WTC11 (cell line): Measurements from ENCODE around the gene KAZN. TPM values are rescaled to one million over a fixed set of nuclear protein-coding genes. Genes with fewer than 3 reads are reported as not detected.

Experiments used
- ATAC-seq: fragments of 200-7000 bp; cut with Tn5 transposase; 2 replicates; pipeline ENCODE4 v1.10.0; 2021; ENCODE audit warnings: mild to moderate bottlenecking, moderate library complexity
- CTCF ChIA-PET: fragments of 300-600 bp; sonication (Branson Sonifier 250); formaldehyde crosslinking; loops from one replicate; lab custom pipeline; 2021; ENCODE audit warnings: antibody characterized with exemption; lab: Charles Lee
- POLR2A ChIA-PET: fragments of 350-600 bp; sonication (Branson Sonifier 250); formaldehyde crosslinking; loops from one replicate; lab custom pipeline; 2021; ENCODE audit warnings: antibody characterized with exemption; lab: Charles Lee
- DNase-seq: peaks from one replicate; pipeline ENCODE4 v3.0.0; 2021; ENCODE audit warnings: low spot score
- H3K27ac Mint-ChIP-seq: 2 replicates; pipeline ENCODE4 v1.8.0; 2021; ENCODE audit warnings: mixed read lengths
- H3K27me3 Mint-ChIP-seq: 2 replicates; pipeline ENCODE4 v1.8.0; 2021; ENCODE audit warnings: low read depth, mild to moderate bottlenecking, moderate library complexity, mixed read lengths
- H3K36me3 Mint-ChIP-seq: 2 replicates; pipeline ENCODE4 v1.8.0; 2021; ENCODE audit warnings: mixed read lengths
- H3K4me1 Mint-ChIP-seq: 2 replicates; pipeline ENCODE4 v1.8.0; 2022; ENCODE audit warnings: mixed read lengths
- H3K4me3 Mint-ChIP-seq: 2 replicates; pipeline ENCODE4 v1.8.0; 2021; ENCODE audit warnings: mild to moderate bottlenecking, moderate library complexity, mixed read lengths
- H3K9me3 Mint-ChIP-seq: 2 replicates; pipeline ENCODE4 v1.8.0; 2021; ENCODE audit warnings: mixed read lengths
- EMX1 ChIP-seq: fragments of 250-450 bp; sonication (Bioruptor Pico); IDR thresholded peaks from 2 replicates; pipeline ENCODE4 v1.8.0; 2021; ENCODE audit warnings: mild to moderate bottlenecking
- ESRRA ChIP-seq: sonication (generic); formaldehyde crosslinking; IDR thresholded peaks from 2 replicates; pipeline ENCODE4 v1.8.1; 2022; ENCODE audit warnings: mild to moderate bottlenecking, missing genetic modification reagents, borderline replicate concordance
- IRF2 ChIP-seq: sonication (generic); formaldehyde crosslinking; IDR thresholded peaks from 2 replicates; pipeline ENCODE4 v1.8.0; 2022; ENCODE audit warnings: low read depth, missing genetic modification reagents, borderline replicate concordance
- MXD4 ChIP-seq: fragments of 250-450 bp; sonication (Bioruptor Pico); IDR thresholded peaks from 2 replicates; pipeline ENCODE4 v1.8.0; 2021; ENCODE audit warnings: mild to moderate bottlenecking, moderate library complexity, borderline replicate concordance
- MYBL2 ChIP-seq: sonication (generic); formaldehyde crosslinking; IDR thresholded peaks from 2 replicates; pipeline ENCODE4 v1.8.1; 2023; ENCODE audit warnings: mild to moderate bottlenecking, moderate library complexity, missing genetic modification reagents
- NR1H2 ChIP-seq: sonication (generic); formaldehyde crosslinking; IDR thresholded peaks from 2 replicates; pipeline ENCODE4 v1.9.0; 2021; ENCODE audit warnings: mild to moderate bottlenecking, moderate library complexity, missing genetic modification reagents
- NR3C1 ChIP-seq: sonication (generic); formaldehyde crosslinking; conservative IDR thresholded peaks from 2 replicates; pipeline ENCODE4 v1.8.1; 2023; ENCODE audit warnings: low read depth, mild to moderate bottlenecking, missing genetic modification reagents
- OVOL2 ChIP-seq: fragments of 250-450 bp; sonication (Bioruptor Pico); IDR thresholded peaks from 2 replicates; pipeline ENCODE4 v1.9.0; 2021; ENCODE audit warnings: mild to moderate bottlenecking, borderline replicate concordance
- PRRX2 ChIP-seq: fragments of 250-450 bp; sonication (Bioruptor Pico); IDR thresholded peaks from 2 replicates; pipeline ENCODE4 v1.8.0; 2021; ENCODE audit warnings: mild to moderate bottlenecking
- ZNF219 ChIP-seq: sonication (generic); formaldehyde crosslinking; IDR thresholded peaks from 2 replicates; pipeline ENCODE4 v1.8.0; 2023; ENCODE audit warnings: missing genetic modification reagents, mild to moderate bottlenecking, borderline replicate concordance
- total RNA-seq: library from RNA; stranded (reverse); gene quantifications from 3 replicates; pipeline ENCODE4 v1.2.3, GENCODE V29; 2021
- TF ChIP-seq, protein P1 (sequence below): sonication (generic); formaldehyde crosslinking; IDR thresholded peaks from 2 replicates; pipeline ENCODE4 v1.8.1; 2023; ENCODE audit warnings: mild to moderate bottlenecking, missing genetic modification reagents, borderline replicate concordance
- TF ChIP-seq, protein P2 (sequence below): sonication (generic); formaldehyde crosslinking; IDR thresholded peaks from 2 replicates; pipeline ENCODE4 v1.8.0; 2022; ENCODE audit warnings: mild to moderate bottlenecking, missing genetic modification reagents
- TF ChIP-seq, protein P3 (sequence below): fragments of 250-450 bp; sonication (Bioruptor Pico); IDR thresholded peaks from 2 replicates; pipeline ENCODE4 v1.9.0; 2021; ENCODE audit warnings: moderate library complexity, mild to moderate bottlenecking, inconsistent platforms, borderline replicate concordance
- TF ChIP-seq, protein P4 (sequence below): sonication (generic); formaldehyde crosslinking; conservative IDR thresholded peaks from 2 replicates; pipeline ENCODE4 v1.8.1; 2023; ENCODE audit warnings: mild to moderate bottlenecking, low read depth, missing genetic modification reagents, moderate library complexity
- TF ChIP-seq, protein P5 (sequence below): sonication (generic); formaldehyde crosslinking; IDR thresholded peaks from 2 replicates; pipeline ENCODE4 v1.8.1; 2022; ENCODE audit warnings: mild to moderate bottlenecking, moderate library complexity, missing genetic modification reagents
- TF ChIP-seq, protein P6 (sequence below): sonication (generic); formaldehyde crosslinking; IDR thresholded peaks from 2 replicates; pipeline ENCODE4 v1.8.1; 2023; ENCODE audit warnings: mild to moderate bottlenecking, missing genetic modification reagents, moderate library complexity
- TF ChIP-seq, protein P7 (sequence below): sonication (generic); formaldehyde crosslinking; conservative IDR thresholded peaks from 2 replicates; pipeline ENCODE4 v1.8.1; 2022; ENCODE audit warnings: mild to moderate bottlenecking, missing genetic modification reagents
- TF ChIP-seq, protein P8 (sequence below): fragments of 200-600 bp; IDR thresholded peaks from 2 replicates; pipeline ENCODE4 v1.8.0; 2022; ENCODE audit warnings: antibody characterized with exemption
- TF ChIP-seq, protein P9 (sequence below): sonication (generic); formaldehyde crosslinking; IDR thresholded peaks from 2 replicates; pipeline ENCODE4 v1.8.1; 2023; ENCODE audit warnings: mild to moderate bottlenecking, missing genetic modification reagents, moderate library complexity

KAZN gene
- total RNA-seq, 1 experiment from 2014 or later, result 19.9 TPM

DNA sequence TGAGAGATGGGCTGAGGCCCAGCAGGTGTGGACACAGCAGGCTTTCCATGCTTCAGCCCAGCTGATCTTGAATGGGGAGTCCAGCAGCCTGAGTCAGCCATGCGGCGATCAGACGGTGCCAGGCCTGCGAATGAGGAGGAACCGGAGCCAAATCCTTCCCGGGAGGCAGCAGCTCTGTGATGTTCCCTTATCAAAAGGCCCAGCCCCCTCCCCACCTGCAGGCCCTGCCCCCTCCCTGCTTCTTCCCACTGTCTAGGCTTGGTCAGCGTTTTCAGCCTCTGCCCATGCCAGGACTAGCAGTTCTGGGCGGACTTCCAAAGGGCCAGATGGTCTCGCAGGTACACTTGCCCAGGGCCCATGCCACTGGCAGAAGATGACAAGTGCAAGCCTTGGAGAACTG, 253.8 kb downstream of the KAZN start (continued):
- TF ChIP-seq, protein P1, sequence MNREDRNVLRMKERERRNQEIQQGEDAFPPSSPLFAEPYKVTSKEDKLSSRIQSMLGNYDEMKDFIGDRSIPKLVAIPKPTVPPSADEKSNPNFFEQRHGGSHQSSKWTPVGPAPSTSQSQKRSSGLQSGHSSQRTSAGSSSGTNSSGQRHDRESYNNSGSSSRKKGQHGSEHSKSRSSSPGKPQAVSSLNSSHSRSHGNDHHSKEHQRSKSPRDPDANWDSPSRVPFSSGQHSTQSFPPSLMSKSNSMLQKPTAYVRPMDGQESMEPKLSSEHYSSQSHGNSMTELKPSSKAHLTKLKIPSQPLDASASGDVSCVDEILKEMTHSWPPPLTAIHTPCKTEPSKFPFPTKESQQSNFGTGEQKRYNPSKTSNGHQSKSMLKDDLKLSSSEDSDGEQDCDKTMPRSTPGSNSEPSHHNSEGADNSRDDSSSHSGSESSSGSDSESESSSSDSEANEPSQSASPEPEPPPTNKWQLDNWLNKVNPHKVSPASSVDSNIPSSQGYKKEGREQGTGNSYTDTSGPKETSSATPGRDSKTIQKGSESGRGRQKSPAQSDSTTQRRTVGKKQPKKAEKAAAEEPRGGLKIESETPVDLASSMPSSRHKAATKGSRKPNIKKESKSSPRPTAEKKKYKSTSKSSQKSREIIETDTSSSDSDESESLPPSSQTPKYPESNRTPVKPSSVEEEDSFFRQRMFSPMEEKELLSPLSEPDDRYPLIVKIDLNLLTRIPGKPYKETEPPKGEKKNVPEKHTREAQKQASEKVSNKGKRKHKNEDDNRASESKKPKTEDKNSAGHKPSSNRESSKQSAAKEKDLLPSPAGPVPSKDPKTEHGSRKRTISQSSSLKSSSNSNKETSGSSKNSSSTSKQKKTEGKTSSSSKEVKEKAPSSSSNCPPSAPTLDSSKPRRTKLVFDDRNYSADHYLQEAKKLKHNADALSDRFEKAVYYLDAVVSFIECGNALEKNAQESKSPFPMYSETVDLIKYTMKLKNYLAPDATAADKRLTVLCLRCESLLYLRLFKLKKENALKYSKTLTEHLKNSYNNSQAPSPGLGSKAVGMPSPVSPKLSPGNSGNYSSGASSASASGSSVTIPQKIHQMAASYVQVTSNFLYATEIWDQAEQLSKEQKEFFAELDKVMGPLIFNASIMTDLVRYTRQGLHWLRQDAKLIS (CRISPR knock-in tag), result no peak
- TF ChIP-seq, protein P2, sequence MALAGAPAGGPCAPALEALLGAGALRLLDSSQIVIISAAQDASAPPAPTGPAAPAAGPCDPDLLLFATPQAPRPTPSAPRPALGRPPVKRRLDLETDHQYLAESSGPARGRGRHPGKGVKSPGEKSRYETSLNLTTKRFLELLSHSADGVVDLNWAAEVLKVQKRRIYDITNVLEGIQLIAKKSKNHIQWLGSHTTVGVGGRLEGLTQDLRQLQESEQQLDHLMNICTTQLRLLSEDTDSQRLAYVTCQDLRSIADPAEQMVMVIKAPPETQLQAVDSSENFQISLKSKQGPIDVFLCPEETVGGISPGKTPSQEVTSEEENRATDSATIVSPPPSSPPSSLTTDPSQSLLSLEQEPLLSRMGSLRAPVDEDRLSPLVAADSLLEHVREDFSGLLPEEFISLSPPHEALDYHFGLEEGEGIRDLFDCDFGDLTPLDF, result no peak
- no peak for TF ChIP-seq EMX1 (CRISPR knock-in tag)
- no peak for TF ChIP-seq MXD4 (CRISPR knock-in tag)
- TF ChIP-seq, protein P3, sequence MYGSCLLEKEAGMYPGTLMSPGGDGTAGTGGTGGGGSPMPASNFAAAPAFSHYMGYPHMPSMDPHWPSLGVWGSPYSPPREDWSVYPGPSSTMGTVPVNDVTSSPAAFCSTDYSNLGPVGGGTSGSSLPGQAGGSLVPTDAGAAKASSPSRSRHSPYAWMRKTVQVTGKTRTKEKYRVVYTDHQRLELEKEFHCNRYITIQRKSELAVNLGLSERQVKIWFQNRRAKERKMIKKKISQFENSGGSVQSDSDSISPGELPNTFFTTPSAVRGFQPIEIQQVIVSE (CRISPR knock-in tag), result no peak
- TF ChIP-seq PRRX2 (CRISPR knock-in tag), result no peak

DNA sequence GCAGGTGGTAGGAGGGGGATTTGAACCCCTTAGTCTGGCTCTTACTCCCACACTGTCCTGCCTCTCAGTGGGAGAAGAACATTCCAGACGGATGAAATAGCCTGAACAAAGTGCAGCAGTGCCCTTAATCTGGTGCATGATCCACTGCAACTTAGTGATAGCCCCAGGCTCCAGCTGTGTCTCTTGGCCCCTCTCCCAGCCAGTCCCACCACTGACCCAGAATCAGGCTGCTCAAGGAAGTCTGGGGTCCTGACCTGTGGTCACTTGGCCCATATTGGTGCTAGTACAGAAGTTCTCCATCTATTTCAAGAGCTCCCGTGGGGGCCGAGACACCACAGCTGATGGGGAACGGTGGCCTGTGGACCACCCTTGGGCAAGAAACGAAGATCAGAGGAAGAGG, 255.0 kb downstream of the KAZN start:
- no peak overlapping the region for H3K27ac Mint-ChIP-seq
- ChIA-PET POLR2A (no interaction called here), CTCF (no interaction called here)
- DNase-seq (no peak), ATAC-seq (no peak)
- H3K4me1 Mint-ChIP-seq, result peaks cover 16% of the 10 kb centered on the region
- H3K9me3 Mint-ChIP-seq, result no peaks in the 10 kb centered on the region; the same call in 1 of the 2 replicates
- H3K4me3 Mint-ChIP-seq, result no peak overlapping the region
- H3K27me3 Mint-ChIP-seq, result no peaks in the 10 kb centered on the region
- no peaks in the 10 kb centered on the region for H3K36me3 Mint-ChIP-seq
- TF ChIP-seq NR3C1 (CRISPR knock-in tag) (no peak), MYBL2 (CRISPR knock-in tag) (no peak), OVOL2 (no peak), IRF2 (no peak), NR1H2 (CRISPR knock-in tag) (no peak), ZNF219 (CRISPR knock-in tag) (no peak), ESRRA (no peak)
- TF ChIP-seq, protein P4, sequence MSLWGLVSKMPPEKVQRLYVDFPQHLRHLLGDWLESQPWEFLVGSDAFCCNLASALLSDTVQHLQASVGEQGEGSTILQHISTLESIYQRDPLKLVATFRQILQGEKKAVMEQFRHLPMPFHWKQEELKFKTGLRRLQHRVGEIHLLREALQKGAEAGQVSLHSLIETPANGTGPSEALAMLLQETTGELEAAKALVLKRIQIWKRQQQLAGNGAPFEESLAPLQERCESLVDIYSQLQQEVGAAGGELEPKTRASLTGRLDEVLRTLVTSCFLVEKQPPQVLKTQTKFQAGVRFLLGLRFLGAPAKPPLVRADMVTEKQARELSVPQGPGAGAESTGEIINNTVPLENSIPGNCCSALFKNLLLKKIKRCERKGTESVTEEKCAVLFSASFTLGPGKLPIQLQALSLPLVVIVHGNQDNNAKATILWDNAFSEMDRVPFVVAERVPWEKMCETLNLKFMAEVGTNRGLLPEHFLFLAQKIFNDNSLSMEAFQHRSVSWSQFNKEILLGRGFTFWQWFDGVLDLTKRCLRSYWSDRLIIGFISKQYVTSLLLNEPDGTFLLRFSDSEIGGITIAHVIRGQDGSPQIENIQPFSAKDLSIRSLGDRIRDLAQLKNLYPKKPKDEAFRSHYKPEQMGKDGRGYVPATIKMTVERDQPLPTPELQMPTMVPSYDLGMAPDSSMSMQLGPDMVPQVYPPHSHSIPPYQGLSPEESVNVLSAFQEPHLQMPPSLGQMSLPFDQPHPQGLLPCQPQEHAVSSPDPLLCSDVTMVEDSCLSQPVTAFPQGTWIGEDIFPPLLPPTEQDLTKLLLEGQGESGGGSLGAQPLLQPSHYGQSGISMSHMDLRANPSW, result no peak
- TF ChIP-seq, protein P5, sequence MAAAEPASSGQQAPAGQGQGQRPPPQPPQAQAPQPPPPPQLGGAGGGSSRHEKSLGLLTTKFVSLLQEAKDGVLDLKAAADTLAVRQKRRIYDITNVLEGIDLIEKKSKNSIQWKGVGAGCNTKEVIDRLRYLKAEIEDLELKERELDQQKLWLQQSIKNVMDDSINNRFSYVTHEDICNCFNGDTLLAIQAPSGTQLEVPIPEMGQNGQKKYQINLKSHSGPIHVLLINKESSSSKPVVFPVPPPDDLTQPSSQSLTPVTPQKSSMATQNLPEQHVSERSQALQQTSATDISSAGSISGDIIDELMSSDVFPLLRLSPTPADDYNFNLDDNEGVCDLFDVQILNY (CRISPR knock-in tag), result no peak
- TF ChIP-seq, protein P3 (CRISPR knock-in tag), result no peak
- TF ChIP-seq, protein P6, sequence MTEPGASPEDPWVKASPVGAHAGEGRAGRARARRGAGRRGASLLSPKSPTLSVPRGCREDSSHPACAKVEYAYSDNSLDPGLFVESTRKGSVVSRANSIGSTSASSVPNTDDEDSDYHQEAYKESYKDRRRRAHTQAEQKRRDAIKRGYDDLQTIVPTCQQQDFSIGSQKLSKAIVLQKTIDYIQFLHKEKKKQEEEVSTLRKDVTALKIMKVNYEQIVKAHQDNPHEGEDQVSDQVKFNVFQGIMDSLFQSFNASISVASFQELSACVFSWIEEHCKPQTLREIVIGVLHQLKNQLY, result no peak
- TF ChIP-seq, protein P7, sequence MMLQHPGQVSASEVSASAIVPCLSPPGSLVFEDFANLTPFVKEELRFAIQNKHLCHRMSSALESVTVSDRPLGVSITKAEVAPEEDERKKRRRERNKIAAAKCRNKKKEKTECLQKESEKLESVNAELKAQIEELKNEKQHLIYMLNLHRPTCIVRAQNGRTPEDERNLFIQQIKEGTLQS (CRISPR knock-in tag), result no peak
- TF ChIP-seq, protein P8, sequence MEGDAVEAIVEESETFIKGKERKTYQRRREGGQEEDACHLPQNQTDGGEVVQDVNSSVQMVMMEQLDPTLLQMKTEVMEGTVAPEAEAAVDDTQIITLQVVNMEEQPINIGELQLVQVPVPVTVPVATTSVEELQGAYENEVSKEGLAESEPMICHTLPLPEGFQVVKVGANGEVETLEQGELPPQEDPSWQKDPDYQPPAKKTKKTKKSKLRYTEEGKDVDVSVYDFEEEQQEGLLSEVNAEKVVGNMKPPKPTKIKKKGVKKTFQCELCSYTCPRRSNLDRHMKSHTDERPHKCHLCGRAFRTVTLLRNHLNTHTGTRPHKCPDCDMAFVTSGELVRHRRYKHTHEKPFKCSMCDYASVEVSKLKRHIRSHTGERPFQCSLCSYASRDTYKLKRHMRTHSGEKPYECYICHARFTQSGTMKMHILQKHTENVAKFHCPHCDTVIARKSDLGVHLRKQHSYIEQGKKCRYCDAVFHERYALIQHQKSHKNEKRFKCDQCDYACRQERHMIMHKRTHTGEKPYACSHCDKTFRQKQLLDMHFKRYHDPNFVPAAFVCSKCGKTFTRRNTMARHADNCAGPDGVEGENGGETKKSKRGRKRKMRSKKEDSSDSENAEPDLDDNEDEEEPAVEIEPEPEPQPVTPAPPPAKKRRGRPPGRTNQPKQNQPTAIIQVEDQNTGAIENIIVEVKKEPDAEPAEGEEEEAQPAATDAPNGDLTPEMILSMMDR, result no peak
- TF ChIP-seq, protein P9, sequence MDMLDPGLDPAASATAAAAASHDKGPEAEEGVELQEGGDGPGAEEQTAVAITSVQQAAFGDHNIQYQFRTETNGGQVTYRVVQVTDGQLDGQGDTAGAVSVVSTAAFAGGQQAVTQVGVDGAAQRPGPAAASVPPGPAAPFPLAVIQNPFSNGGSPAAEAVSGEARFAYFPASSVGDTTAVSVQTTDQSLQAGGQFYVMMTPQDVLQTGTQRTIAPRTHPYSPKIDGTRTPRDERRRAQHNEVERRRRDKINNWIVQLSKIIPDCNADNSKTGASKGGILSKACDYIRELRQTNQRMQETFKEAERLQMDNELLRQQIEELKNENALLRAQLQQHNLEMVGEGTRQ (CRISPR knock-in tag), result no peak
